Stimulated activated naive CD4-positive, alpha-beta T cell treated with Interleukin-2 at 50 U/mL for 16 hours (primary cell): ENCODE measurements around the gene SWAP70.
"Not testable (repeated sequence)": the region's sequence is repeated elsewhere in the genome, so short reads cannot be mapped to it uniquely, and the experiment has no call there.

Source experiments
- DNase-seq: peaks from one replicate; lab custom pipeline; 2025; lab: John Stamatoyannopoulos, UW

The SWAP70 gene

DNA sequence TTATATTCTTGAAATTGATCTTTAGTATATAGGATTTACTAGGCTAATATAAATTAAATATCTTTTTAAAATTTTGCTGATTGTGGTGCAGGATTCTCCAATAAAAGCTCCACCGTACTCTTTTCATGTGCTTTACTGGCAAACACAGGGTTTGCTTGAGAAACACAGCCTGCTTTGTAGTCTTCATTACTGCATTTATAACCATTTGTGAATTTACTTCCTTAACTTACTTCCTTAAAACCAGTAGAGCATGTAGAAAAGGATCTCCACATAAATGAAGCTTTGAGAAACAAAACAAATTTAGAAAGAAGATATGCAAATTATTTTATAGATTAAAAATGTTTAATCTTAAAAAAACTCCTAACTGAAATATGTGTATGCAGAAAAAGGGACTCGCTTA lies 28.8 kb downstream of the SWAP70 start:
- no peak for DNase-seq

DNA sequence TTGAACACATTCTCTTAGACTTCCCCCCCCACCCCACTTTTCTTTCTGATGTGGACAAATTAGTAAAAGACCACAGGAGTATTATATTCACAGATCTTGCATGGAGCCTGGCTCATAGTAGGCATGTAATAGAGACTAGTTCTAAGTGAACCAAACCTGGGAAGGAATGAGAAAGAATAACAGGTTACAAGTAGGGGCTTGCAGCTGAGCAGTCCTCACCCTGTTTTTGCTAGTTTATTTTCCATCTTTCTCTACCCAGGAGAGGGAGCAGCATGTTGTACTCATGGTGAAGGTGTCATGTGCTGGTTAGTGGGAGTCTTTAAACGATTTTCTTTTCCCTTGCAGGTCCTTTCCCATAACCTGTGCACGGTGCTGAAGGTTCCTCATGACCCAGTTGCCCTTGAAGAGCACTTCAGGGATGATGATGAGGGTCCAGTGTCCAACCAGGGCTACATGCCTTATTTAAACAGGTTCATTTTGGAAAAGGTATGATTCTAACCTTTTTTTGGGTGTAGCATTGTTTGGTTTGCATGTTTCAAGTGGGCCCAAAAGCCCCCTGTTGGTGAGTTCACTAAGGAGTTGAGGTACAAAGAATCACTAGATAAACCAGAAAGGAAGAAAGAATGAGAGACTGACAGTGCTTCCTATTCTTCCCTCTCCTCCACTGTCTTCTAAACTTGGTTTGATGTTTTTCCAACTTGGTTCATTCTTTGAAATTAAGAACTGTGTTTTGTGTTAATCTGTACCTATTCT lies 30.1 kb downstream of the SWAP70 start:
- no peak for DNase-seq

DNA sequence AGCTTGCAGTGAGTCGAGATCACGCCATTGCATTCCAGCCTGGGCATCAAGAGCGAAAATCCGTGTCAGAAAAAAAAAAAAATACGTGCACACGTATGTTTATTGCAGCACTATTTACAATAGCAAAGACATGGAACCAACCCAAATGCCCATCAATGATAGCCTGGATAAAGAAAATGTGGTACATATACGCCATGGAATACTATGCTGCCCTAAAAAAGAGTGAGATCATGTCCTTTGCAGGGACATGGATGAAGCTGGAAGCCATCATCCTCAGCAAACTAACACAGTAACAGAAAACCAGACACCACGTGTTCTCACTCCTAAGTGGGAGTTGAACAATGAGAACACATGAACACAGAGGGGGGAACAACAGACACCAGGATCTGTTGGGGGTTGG lies 31.4 kb downstream of the SWAP70 start:
- not testable (repeated sequence) for DNase-seq

DNA sequence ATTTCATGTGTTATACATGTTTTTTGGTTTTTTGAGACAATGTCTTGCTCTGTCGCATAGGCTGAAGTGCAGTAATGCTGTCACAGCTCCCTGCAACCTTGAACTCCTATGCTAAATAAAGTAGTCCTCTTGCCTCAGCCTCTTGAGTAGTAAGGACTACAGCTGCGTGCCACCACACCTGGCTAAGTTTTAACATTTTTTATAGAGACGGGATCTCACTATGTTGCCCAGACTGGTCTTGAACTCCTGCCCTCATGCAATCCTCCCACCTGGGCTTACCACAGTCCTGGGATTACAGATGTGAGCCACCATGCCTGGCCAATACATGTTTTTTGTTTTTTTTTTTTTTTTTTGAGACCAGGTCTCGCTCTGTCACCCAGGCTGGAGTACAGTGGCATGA lies 33.9 kb downstream of the SWAP70 start:
- DNase-seq, result no peak

DNA sequence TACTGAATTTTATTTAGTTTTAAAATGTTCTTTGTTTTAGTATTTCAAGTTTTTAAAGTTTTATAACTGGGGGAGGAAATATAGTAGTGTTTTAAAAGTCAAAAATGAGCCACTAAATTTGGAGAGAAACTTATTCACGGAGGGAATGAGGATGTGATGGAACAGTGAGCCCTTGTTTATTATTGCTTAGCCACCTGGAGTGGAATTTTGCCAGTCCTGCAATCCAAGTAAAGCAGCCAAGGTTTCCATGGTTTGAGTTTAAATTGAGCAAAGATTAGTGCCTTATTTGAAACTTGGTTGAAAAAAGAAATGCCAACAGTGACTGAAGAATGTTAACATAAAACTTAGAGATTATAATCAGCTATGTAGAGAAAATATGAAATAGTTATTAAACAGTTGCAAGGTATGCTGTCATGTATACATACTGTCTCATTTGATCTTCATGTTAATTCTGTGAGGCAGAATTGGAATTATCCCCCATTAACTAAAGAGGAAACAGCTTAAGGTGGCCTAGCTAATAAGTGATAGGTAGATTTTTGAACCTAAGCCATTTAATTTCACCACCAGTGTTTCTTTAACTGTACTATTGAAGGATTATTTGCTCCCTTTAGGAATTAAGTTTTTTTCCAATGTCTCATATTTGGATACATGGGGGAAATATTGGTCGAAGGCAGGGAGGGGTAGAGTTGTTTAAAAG lies 36.4 kb downstream of the SWAP70 start:
- DNase-seq, result no peak

DNA sequence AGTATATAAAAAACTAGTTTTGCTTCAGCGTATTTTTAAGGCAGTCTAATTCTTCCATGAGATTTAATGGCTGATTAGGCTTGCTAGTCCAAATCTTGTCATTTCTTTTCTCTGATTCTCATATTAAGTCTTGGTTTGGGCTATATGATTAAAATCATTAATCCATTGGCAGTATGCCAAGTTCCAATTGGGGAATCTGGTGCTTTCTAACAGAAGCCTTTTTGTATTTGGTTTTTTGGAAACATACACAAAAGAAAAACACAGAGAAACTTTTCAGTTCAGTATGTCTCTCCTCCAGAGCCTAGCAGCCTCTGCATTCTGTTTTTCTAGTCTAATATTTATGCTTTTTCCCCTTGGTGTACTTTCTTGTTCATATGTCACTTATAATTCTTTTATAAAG lies 37.9 kb downstream of the SWAP70 start:
- DNase-seq, result no peak

DNA sequence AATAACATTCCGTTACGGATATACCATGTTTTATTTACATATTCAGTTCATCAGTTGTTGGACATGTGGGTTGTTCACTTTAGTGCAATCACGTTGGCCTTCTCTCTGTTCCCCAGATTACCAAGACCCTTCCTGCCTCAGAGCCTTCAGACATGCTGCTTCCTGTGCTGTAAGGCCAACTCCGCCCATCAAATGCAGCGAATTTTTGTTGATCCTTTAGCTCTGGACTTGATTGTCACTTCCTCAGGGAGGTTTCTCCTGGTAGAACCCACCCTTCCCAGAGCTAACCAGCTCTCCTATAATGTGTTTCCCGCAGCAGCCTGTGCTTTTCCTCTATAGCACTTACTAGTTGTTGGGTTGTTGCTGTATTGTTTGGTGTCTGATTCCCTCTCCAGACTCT lies 39.4 kb downstream of the SWAP70 start:
- no peak for DNase-seq

DNA sequence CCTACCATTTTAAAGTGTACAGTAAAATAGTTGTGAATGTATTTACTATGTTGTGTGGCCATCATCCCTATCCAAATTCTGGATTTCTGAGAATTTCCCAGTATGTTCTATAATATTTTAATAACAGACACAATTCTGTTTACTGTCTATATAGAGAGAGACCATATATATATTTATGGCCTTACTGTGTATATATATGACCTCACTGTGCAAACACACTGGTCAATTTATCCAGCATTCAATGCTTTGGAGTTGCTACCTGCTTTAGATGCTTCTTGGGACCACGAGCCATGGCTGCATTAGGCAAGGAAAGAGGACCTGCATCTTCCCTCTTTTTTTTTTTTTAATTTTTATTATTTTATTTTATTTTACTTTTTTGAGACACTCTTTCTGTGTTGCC lies 40.2 kb downstream of the SWAP70 start:
- DNase-seq, result no peak

DNA sequence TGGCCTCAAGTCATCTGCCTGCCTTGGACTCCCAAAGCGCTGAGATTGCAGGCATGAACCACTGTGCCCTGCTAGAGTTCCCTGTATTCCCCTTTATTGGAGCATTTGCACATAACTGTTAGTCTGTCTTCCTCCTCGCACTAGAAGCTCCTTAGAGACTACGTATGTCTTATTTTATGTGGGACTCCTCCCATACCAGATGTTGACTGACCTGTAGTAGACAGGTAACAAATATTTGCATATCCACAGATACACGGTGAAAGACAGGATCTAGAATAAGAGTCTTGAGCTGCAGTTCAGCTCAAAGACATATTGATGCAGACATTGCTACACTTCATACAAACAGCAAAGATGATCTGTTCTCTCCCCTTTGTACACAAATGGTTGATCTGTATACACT lies 40.7 kb downstream of the SWAP70 start:
- DNase-seq, result no peak

DNA sequence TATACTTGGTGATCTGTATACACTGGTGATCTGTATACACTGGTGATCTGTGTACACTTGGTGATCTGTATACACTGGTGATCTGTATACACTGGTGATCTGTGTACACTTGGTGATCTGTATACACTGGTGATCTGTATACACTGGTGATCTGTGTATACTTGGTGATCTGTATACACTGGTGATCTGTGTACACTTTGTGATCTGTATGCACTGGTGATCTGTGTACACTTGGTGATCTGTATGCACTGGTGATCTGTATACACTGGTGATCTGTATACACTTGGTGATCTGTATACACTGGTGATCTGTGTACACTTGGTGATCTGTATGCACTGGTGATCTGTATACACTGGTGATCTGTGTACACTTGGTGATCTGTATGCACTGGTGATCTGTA lies 41.5 kb downstream of the SWAP70 start:
- not testable (repeated sequence) for DNase-seq

DNA sequence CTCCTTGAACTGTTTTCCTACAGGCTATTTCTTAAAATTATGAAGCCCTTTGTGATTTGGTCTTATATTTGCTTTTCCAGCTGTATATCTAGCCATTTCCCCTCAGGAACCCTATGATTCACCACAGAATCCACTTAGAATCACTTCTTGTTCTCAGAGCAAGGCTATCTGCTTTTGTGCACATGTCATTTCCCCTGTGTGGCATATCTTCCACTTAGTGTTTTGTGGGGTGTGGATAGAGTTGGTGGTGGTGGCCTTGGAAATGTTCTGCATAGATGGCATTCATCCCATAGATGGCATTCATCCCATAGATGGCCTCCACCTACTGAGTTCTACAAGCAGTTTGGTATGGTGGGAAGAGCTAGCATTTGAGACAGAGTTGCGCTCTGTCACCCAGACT lies 44.7 kb downstream of the SWAP70 start:
- DNase-seq, result no peak

DNA sequence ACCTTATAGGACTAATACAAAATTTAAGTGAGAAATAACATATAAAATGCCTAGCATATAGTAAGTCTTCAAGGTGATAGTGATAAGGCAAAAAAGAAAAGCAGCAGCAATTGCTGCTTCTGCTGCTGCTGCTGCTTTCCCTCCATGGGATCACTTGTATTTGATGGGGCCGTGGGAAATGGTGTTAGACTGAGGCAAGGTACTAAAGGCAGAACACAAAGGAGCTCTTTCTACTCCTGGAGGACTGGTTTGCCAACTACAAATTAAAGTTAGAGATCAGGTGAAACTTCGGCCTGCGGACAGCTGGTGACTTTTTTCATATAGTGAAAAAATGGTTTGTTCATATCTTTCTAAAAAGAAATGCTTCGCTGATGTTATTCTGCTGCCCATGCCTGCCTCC lies 46.3 kb downstream of the SWAP70 start:
- DNase-seq, result no peak

DNA sequence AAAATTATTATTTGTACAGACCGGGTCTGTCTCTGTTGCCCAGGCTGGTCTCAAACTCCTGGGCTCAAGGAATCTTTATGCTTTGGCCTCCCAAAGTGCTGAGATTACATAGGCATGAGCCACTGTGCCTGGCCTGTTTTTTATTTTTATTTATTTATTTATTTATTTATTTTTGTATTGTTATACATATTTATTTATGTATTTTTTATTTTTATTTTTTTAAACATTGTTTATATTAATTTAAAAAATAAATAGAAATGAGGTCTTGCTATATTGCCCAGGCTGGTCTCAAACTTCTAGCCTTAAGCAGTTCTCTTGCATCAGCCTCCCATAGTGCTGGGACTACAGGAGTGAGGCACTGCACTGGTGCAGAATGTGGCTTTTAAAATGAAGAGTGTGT lies 47.0 kb downstream of the SWAP70 start:
- DNase-seq, result no peak

DNA sequence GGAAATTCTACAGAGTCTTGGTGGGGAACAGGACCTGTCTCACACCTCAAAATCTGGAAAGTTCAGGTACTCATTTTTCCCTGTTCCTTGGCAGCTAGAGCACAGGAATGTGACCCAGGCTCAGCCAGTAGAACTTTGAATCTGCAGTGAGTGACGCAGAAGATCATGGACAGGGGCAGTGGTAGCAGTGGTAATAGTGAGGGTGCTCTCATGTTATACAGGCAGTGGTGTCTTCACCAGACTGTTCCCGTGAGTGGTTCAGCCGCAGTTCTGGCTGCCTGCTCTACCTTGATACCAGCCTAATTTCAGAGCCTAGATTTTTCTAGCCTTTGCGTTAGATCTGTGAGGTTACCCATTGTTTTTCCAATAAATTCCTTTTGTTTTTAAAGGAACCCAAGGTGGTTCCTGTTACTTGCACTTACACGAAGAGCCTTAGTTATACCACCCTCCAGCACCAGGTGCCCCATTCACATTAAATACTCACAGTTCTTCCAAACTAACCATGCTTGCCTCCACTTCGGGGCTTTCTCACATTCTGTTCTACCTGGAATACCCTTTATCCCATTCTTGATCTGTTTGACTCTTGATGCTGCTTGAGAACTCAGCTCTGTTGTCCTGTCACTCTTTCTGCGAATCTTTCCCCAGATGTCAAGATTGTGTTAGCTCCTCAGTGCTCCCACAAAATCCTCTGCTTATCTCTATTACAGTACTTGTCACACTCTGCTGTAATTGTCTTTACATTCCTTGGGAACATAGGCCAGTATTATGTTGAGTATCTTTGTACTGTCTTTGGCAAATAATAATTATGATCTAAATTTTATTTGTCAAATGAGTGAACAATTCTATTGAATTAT lies 47.8 kb downstream of the SWAP70 start:
- no peak for DNase-seq

DNA sequence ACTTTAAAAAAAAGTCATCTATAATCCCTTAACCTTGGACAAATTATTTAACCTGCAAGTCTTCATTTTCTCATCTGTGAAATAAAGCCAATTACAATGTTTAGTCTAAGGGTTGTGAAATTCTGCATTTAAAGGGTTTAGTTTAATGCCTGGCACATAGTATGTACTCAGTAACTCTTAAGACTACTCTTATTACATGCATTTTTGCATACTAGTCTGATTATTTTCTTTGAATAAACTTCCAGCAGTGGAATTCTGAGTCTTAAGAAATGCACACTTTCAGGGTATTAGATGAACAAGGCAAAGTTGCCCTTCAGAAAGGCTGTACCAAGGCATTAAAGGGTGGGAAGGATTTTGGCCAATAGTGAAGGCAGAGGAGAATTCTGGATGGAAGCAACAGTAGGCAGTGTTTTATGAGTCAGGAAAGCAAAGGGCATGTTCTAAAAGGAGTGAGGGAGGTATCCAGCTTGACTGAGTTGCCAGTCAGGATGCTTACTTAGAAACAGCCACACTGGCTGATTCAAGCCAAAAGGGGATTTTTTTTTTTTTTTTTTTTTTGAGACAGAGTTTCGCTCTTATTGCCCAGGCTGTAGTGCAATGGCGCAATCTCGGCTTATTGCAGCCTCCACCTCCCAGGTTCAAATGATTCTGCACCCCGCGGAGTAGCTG lies 50.5 kb downstream of the SWAP70 start:
- no peak for DNase-seq

DNA sequence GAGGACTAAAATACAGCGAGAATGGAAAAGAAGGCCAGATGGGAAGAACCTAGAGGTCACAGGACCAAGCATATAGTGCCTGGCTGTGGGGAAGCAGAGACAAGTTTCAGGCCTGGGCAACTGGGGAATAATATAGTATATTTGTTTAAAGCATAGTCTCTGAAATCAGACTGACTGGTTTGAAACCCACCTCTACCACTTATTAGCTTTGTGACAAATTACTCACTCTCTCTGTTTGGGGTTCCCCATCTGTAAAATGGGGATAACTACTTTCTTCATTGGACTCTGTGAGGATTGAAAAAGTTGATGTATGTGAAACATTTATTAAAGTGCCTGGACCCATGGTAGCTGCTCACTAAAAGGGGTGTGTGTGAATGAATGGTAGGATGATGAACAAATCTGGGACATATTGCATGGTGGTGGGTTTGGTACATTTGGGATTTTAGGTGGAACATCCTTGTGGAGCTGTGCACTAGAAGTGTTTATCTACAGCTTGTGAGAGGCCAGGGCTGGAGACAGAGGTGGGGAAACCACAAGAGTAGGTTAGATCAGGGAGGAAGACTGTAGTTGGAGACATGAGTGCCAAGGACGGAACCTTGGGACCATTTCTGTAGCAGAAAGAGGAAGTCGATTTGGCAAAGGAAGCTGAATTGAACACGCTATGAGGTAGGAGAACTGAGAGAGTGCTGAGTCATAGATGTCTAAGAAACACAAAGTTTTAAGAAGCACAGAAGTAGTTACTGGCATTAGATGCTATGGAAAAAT lies 52.6 kb downstream of the SWAP70 start:
- DNase-seq, result no peak

DNA sequence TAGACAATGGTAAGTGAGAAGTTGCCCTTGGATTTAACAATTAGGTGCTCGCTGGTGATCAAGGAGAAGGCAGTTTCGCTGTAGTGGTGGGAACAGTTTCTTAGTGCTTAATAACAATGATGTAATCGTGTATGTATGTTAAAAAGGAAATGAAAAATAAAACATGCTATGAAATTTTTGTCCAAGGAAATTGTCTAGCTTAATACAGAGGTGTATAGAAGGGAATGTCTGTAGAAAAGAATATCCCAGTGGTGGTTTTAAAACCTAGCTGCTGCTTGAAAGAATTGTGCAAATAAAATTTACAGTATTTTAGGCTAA lies 53.1 kb downstream of the SWAP70 start:
- DNase-seq, result no peak

DNA sequence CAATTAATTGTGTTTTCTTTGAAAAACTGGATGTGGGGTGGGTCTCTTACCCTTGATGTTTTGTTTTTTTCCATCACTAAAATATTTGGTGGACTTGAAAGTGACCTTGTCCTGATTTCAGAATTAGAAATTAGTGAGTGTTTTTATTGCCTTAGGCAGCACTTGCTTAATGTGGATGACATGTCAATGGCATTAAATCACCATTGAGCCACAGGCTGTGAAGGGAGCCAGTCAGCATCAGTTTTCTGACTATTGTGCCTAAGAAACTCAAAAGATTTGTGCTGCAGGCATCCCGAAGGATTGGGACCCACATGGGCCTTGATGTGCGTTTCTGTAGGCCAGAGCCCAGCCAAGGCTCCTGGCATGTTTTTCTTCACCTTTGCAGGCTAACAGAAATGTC lies 53.8 kb downstream of the SWAP70 start:
- DNase-seq, result no peak

DNA sequence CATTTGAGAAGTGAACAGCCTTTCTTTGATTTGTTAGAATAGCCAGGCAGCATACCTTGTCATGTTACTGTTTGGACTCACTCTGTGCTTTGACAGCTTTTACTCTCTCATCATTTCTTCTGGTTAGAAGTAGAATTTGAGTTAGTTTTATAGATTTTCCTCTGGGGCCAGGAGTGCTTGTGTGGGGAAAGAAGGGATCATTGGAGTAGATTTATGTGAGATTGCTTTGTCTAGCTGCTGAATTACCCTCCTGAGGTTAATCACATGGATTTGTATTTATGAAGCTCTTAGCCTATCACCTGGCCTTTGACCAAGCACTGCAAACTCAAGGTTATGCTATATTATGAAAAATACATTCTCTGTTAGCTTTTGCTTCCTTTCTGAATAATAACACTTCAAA lies 54.3 kb downstream of the SWAP70 start:
- no peak for DNase-seq

DNA sequence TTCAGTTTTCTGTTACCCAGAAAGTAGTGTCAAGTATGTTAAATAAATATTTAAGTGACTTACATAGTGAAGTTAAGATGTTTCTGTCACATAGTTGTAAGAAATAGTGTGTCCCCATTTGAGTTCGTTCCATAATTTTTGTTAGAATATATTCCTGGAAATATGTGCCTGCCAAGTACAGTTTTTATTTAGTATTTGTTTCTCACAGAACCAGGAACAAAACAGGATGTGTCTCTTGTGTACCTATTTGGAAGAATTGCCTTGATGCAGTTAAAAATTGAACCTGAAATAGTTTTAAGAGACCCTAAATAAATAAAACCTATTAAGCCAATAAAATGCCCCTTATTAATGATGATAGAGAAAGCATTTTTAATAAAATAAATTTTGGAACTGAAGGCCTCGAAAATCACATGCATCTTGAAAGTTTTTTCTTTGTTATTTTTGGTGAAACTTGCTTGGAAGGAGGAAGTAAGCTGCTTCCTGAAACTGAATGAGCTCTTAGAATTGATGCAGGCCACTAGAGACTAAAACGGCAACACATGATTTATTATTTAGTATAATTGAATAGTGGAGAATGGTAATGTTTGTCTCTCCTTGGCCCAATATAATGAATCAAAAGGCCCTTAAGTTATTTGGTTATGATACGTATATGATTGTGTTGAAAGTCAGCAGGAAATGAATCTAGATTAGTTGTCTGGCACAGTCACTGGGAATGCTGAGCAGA lies 55.9 kb downstream of the SWAP70 start:
- DNase-seq, result no peak

DNA sequence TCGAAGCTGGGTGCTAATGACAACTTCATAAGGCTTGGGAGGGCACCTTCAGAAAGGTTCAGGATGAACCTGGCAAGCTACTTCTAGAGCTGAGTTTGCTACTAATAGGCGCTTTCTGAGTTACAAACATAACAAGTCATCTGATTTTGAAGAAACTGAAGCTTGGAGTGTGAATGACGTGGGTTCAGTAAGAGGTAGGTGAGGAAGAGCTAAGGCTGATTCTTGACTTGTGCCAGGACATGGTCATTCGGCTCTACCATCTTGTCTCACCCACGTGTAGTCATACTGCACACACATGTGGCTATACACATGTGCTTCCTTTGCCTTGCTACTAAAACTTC lies 56.4 kb downstream of the SWAP70 start:
- no peak for DNase-seq
